Type B pancreatic cell (in vitro differentiated cells): Measurements from ENCODE around the gene HOXB4. TPM values are rescaled to one million over a fixed set of nuclear protein-coding genes. Genes with fewer than 3 reads are reported as not detected.
A peak's percentile ranks its signal among the peaks of the same experiment; 100 is the strongest.

Source experiments
- DNase-seq: peaks from one replicate; pipeline ENCODE4 v3.0.0; 2021; ENCODE audit warnings: mixed read lengths; ENCODE audit not compliant: unreplicated experiment; ENCODE audit errors: extremely low spot score
- H3K27ac Mint-ChIP-seq: 2 replicates; pipeline ENCODE4 v1.8.0; 2021; ENCODE audit warnings: mild to moderate bottlenecking, mixed read lengths
- H3K27me3 Mint-ChIP-seq: 2 replicates; pipeline ENCODE4 v1.8.0; 2021; ENCODE audit warnings: mixed read lengths
- H3K36me3 Mint-ChIP-seq: 2 replicates; pipeline ENCODE4 v1.8.0; 2021; ENCODE audit warnings: mixed read lengths
- H3K4me1 Mint-ChIP-seq: one replicate; pipeline ENCODE4 v1.8.0; 2021; ENCODE audit warnings: mixed read lengths; ENCODE audit not compliant: unreplicated experiment
- H3K4me3 Mint-ChIP-seq: 2 replicates; pipeline ENCODE4 v1.8.0; 2021; ENCODE audit warnings: mild to moderate bottlenecking, mixed read lengths
- H3K9me3 Mint-ChIP-seq: 2 replicates; pipeline ENCODE4 v1.8.0; 2021; ENCODE audit warnings: mixed read lengths
- total RNA-seq: library from RNA; stranded (reverse); gene quantifications from 2 replicates; pipeline ENCODE4 v1.2.1, GENCODE V29; 2021; ENCODE audit warnings: low replicate concordance
- TF ChIP-seq, protein P1 (sequence below): fragments of 200-600 bp; sonication (generic); conservative IDR thresholded peaks from 2 replicates; pipeline ENCODE4 v1.5.0; 2021; ENCODE audit warnings: antibody characterized with exemption, mild to moderate bottlenecking

Gene HOXB4
- total RNA-seq, 1 donor from 2014 or later, result 27.0 TPM

DNA sequence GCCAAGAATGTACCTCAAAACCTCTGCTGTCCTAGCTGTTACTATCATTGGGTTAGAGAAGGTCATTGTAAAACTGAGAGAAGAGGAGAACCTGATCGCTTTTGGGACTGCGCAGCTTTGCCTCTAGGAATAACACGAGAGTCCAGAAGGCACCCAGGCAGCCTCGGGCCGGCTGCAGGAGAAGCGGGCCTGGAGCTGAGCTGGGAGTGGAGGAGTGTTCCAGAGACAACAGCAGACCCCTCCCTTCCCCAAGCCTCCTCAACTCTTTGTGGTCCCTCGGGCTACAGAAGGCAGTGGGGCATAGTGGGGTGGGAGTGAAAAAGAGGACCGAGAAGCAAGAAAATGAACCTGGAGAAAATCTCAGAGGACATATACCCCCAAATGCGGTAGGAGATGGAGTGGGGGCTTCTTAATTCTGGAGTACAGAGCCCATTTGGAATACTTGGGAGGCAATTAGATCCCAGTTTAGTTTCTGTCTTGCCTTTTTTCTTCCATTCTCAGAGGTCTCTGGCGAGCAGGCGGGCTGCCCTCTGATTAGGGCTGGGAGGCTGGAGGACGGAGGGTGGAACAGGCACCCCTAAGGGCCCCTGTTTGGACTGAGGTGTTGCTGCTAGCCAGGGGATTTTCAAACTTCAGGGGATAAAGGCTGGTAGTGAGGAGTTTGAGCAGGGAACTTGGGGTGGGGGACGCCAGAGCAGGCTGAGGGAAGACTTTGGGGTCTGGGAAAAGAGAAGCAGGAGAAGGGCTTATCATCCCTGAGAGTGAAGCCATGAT lies 19.9 kb downstream of the HOXB4 start:
- Mint-ChIP-seq H3K4me1 (peaks cover 85% of the 10 kb centered on the region), H3K9me3 (no peaks in the 10 kb centered on the region)

DNA sequence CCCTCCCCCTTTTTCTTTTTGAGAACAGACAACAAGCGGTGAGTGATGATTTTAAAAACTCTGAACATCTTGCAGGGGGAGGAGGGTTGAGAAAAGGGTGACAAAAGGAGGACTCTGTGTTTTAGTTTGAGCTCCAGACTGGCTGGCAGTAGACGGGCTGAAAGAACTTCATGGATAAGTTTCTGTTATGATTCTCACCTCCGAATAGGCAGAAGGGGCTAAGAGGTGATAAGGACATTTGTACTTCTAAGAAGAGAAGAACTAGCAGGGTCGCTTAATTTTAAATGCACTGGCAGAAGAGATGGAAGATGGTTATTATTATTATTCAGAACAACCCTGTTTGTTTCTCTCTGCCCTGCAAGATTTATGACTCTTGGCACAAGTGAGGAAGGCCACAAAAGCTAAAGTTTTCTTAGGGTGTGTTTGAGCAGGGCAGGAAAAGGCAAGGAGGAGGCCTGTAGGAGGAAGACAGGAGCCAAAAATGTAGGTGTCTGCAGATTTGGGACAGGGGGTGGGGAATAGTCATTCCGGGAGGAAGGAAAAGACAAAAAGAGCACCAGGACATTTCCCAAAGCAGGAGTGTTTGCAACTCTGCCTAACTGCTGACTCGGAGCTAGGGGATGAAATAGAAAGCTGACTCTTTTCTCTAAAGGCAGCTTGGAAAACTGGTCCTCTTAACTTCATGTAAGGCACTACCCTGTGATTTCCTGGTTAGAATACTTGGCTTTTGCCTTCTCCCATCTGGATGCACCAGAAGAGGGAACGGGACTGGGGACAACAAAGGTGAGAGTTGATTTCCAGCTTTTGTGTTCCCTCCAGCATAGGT lies 21.4 kb downstream of the HOXB4 start:
- Mint-ChIP-seq H3K4me3 (peak overlapping the region; percentile 93), H3K9me3 (no peaks in the 10 kb centered on the region), H3K4me1 (peaks cover 83% of the 10 kb centered on the region), H3K27ac (peak overlapping the region; percentile 94), H3K27me3 (peaks cover 66% of the 10 kb centered on the region), H3K36me3 (peaks cover 22% of the 10 kb centered on the region)
- TF ChIP-seq, protein P1, sequence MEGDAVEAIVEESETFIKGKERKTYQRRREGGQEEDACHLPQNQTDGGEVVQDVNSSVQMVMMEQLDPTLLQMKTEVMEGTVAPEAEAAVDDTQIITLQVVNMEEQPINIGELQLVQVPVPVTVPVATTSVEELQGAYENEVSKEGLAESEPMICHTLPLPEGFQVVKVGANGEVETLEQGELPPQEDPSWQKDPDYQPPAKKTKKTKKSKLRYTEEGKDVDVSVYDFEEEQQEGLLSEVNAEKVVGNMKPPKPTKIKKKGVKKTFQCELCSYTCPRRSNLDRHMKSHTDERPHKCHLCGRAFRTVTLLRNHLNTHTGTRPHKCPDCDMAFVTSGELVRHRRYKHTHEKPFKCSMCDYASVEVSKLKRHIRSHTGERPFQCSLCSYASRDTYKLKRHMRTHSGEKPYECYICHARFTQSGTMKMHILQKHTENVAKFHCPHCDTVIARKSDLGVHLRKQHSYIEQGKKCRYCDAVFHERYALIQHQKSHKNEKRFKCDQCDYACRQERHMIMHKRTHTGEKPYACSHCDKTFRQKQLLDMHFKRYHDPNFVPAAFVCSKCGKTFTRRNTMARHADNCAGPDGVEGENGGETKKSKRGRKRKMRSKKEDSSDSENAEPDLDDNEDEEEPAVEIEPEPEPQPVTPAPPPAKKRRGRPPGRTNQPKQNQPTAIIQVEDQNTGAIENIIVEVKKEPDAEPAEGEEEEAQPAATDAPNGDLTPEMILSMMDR, result no peak
- DNase-seq, result no peak

More for the DNA sequence above, 19.9 kb downstream of the HOXB4 start:
- no peak for DNase-seq
- peak overlapping the region; percentile 93 for H3K4me3 Mint-ChIP-seq
- peaks cover 72% of the 10 kb centered on the region for H3K27me3 Mint-ChIP-seq
- TF ChIP-seq, protein P1, result no peak
- H3K36me3 Mint-ChIP-seq, result peaks cover 24% of the 10 kb centered on the region
- peak overlapping the region; percentile 94 for H3K27ac Mint-ChIP-seq

- no peak for DNase-seq
- peak overlapping the region; percentile 94 for H3K27ac Mint-ChIP-seq
- H3K4me1 Mint-ChIP-seq, result peaks cover 79% of the 10 kb centered on the region
- H3K9me3 Mint-ChIP-seq, result no peaks in the 10 kb centered on the region
- peaks cover 65% of the 10 kb centered on the region for H3K27me3 Mint-ChIP-seq
- TF ChIP-seq, protein P1, result no peak
- peak overlapping the region; percentile 93 for H3K4me3 Mint-ChIP-seq
- H3K36me3 Mint-ChIP-seq, result peaks cover 25% of the 10 kb centered on the region
These were observed 21.9 kb downstream of the HOXB4 start for GRCh38 chr17:48556229-48556575.

GRCh38 chr17:48555258-48556228 lies 22.6 kb downstream of the HOXB4 start:
- peak overlapping the region; percentile 94 for H3K27ac Mint-ChIP-seq
- H3K27me3 Mint-ChIP-seq, result peaks cover 62% of the 10 kb centered on the region
- TF ChIP-seq, protein P1, result no peak
- peaks cover 25% of the 10 kb centered on the region for H3K36me3 Mint-ChIP-seq
- DNase-seq, result no peak
- peak overlapping the region; percentile 93 for H3K4me3 Mint-ChIP-seq
- no peaks in the 10 kb centered on the region for H3K9me3 Mint-ChIP-seq
- peaks cover 75% of the 10 kb centered on the region for H3K4me1 Mint-ChIP-seq
